ENCODE data around the gene SEZ6.

The SEZ6 gene

GRCh38 chr17:29032857-29033197, 27.0 kb upstream of the SEZ6 start:
- DNase-seq = no peak

DNA sequence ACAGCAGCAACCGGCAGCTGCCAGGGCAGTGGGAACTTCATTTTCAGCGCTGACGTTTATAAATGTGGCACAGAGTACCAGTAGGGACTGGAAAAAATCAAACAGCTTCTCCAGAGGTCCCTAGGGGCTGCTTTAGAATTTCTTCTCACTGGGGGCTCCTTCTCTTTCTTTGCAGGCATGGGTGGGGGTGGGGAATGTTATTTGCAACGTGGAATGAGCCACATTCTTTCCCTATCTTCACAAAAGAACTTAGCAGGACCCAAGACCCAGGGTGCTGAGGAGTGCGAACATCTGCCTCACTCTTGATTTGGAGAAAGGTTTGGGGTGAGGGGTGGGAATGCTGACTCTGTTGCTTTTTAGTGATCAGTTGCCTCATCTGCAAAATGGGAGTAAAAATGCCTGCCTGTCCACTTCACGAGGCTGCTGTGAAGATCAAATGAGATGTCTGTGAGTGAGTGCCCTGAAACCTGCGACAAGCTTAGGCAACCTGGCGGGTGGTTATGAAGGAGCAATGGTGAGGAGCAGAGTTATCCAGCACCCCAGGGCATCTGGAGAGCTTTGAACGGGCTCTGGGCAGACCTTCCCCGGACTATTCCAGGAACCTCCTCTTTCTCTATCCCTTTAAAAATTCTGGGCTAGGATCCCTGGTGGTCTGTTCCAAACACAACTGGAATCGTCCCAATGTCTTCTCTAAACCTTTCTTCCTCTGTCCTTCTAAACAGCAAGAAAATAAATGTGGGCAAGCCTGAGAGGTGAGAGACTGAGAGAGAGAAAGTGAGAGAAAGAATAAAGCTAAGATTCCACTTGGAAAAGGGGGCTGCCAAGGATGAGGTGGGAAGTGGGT, 26.4 kb upstream of the SEZ6 start:
- no peak for DNase-seq

DNA sequence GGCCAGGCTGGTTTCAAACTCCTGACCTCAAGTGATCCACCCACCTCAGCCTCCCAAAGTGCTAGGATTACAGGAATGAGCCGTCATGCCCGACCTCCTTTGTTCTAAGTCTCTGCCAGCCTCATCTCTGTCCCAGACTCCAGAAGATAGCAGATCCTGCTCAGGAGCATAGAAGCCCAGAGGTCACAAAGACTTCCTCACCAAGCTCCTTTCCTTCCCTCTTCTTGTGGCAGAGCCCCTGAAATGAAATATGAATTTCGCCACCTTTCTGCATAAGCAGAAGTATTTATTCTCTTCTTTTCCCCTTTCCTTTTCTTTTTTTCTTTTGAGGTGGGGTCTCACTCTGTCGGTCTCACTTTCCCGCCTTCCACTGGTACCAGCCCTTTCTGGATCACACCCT, 25.7 kb upstream of the SEZ6 start:
- DNase-seq = no peak

GRCh38 chr17:29024316-29024952, 18.6 kb upstream of the SEZ6 start:
- DNase-seq = no peak

- DNase-seq = no peak
These were observed 16.2 kb upstream of the SEZ6 start for GRCh38 chr17:29022074-29022473.

DNA sequence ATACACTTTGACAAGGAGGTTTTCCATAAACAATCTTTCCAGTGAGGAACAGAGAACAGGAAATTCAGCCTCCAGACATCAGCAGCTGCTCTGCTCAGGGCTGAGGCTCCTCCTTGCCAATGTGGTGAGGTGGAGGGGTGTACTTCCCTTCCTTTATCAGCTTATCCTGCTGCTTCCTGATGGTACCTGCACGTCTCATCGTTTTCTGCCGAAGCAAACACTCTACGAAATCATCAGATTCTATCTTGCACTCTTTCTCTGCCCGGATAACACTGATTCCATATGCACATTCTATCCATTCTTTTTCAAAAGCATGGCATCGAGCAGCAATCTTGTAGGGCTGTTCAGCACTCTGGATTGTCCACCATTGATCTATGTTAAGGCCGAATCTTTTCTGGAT, 15.4 kb upstream of the SEZ6 start:
- no peak for DNase-seq

- no peak for DNase-seq
These were observed 14.7 kb upstream of the SEZ6 start for GRCh38 chr17:29020576-29020975.

GRCh38 chr17:29019475-29020181, 13.8 kb upstream of the SEZ6 start:
- DNase-seq = no peak

- no peak for DNase-seq
These were observed 13.1 kb upstream of the SEZ6 start for GRCh38 chr17:29018788-29019474.

DNA sequence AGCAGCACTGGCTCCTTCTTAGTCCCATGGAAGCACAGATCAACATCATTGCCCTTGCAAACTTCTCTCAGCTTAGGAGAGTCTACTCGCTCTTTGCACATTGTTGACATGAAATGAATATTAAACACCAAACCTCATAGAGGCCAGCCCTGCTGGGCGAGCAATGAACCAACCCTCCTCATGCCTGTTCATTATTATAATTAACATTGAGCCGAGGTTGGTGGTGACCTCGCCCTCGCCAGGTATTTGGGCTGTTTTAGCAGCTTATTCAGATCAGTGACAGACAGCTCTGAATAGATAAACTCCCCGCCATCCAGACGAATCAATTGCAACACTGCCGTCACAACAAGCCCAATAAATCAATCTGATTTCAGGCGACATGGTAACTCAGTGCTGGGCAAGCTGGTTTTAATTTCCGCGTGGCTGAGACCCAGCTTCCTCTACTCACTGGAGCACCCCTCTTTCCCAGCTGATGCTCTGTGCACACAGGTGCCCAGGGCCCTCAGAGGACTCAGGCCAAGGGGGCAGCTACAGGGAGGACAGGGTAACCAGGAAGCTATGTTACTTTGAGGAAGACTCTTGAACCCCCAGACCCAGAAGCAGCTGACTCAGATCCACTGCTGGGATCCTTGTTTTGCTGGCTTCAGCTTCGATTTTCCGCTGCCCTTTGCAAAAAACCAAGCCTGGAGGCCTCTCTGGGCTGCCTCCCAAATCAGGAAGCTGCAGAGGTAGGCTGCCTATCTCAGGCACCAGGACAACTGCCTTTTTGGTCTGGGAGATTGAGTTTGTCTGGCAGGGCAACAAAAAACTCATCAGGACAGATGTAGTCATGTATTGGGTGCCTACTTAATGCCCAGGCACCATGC, 10.7 kb upstream of the SEZ6 start:
- no peak for DNase-seq

DNA sequence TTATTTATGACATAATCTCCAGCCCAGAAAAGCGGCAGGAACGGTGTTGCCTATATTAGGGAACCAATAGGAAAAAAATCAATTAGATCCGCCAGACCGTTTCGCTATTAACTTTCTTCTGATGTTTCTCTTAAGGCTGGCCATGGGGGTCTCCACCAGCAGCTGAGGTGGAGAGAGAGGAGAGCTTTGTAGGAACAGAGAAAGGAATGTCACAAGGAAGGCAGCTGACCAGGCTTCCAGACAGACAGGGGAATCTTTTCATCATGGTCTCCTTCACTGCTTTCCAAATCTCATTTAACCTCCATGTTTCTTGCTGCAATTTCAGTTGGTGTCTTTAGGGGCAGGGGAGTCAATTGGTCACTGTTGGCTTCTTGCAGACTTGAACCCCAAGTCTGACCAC, 8.9 kb upstream of the SEZ6 start:
- DNase-seq = no peak

DNA sequence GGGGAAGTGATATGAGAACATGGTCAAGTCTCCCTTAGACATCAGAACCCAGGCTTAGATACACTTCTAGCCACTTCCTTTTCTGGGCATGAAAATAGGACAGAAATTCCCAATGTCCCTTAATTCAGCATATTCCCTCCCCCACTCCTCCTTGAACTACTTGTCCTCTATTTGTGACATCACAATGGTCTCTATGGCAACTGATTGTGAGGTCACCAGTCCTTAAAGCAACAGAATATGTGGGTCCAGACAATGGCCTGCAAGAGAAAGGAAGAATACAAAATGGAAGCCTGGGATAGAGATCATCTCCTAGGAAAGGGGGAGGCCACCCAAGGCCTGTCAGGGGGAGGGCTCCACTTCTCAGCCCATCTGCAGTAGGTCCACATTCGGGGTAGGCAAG, 6.7 kb upstream of the SEZ6 start:
- DNase-seq = no peak

DNA sequence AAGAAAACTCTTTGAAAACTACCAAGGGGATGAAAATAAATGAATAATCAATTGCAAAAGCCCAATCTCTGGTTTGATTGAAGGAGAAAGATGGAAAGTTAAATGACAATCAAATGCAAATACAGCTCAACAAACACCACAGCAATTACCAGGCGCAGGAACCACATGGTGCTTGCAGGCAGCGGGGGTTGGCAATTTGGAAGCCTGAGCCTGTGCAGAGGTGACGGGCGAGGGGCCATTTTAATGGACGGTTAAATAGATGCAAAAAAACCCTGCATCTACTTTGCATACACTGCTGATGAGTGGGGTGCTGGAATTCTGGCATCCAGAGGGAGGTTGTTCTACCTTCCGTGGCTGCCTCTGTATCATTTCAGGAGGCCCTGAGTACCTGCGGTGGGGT, 4.8 kb upstream of the SEZ6 start:
- DNase-seq = no peak

GRCh38 chr17:29010129-29010528, 4.3 kb upstream of the SEZ6 start:
- no peak for DNase-seq

DNA sequence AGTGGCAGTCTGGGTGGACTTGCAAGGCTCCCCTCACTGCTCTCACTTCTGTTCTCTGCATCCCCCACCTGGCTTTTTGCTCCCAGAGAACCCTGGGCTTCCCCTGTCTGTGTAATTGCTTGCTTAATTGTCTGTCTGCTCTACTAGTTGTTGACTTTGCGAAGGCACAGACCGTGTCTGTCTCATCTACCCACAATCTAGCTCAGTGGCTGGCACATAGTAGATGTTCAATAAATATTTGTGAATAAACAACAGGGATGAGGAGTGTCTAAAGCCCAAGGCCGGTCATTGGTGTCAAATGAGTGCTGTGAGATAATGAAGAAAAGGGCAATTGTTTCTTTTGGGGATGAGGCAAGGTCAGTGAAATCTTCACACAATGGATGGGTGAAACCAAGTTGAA, 2.8 kb upstream of the SEZ6 start:
- DNase-seq = no peak

- no peak for DNase-seq
These were observed 2.1 kb upstream of the SEZ6 start for GRCh38 chr17:29007860-29008455.

- DNase-seq = no peak
These were observed 1.6 kb upstream of the SEZ6 start for GRCh38 chr17:29007456-29007855.

GRCh38 chr17:29004081-29004692, 1.6 kb downstream of the SEZ6 start:
- DNase-seq = no peak

DNA sequence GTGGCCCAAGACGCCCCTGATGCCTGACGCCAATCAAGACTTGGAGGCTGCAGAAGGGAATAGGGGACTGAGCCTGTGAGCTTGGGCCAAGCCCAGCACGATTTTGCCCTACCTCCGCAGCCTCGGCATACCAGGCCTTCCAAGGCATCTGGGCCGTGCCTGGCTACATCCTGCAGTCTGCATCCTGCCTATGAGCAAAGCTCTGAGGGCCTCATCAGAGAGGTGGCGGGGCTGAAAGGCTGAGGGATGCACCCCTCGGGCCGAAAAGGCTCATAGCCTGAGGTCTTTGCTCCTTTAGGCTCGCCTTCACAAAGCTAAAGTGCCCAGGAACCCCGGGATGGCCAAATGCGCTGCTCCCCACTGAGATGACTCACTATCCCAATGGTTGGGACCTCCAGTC, 2.5 kb downstream of the SEZ6 start:
- no peak for DNase-seq

DNA sequence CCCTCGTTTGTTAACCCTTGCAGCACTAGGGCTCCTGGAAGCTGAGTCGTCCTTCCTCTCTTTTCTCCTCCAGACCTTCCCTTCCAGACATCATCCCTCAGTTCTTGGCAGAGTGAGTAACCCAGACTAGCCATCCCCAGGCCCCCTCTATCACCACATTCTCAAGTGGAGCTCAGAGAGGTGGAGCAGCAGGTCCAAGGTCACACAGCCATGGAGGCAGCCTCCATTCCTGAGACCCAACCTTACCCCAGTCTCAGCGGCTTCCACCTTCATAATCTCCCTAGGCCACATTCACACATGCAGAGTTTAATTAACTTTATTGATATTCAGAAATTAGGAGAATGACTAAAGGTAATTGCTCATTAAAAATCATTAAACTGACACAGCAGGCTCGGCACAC, 3.0 kb downstream of the SEZ6 start:
- no peak for DNase-seq

DNA sequence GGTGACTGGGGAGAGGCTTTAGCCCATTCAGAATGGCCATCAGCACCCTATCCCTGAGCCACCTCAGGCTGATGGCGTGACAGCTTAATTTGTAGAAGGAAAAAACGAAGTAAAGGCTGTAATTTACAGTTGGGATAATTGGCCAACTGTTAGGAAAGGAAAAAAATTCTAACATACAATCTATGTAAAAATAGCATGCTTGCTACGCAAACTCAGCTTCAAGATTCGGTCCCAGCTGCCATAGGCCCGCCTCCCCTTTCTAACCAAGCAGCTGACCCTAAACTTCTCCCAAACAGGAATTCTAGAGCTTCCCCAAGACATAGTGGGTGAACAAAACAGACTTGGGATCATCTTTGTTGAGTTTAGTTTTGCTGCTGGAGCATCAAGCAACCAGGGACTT, 4.9 kb downstream of the SEZ6 start:
- no peak for DNase-seq

DNA sequence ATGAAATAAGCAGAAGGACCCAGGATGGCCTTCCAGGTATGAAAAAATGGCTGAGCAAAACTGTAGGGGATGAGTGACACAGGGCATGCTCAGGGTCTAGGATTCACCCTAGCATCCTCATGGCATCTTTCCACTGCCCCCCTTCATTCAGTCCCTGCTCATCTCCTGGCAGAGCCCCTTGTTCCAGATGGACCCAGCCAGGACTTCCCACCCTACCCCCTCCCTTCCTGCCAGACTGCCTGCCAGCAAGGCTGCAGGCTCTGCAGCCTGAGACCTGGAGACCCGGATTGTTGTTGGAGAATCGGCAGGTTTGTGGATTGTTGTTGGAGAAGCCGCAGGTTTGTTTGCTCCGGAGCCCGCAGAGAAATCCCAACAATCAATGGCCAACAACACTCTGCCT, 6.6 kb downstream of the SEZ6 start:
- no peak for DNase-seq

Data from amniotic stem cell (primary cell).